Fibroblast of gingiva (primary cell): ENCODE data around the gene COX6A2.

Experiments
- DNase-seq: peaks from one replicate; pipeline ENCODE4 v3.0.0-alpha.2; 2011; ENCODE audit warnings: low read depth

Gene COX6A2

DNA sequence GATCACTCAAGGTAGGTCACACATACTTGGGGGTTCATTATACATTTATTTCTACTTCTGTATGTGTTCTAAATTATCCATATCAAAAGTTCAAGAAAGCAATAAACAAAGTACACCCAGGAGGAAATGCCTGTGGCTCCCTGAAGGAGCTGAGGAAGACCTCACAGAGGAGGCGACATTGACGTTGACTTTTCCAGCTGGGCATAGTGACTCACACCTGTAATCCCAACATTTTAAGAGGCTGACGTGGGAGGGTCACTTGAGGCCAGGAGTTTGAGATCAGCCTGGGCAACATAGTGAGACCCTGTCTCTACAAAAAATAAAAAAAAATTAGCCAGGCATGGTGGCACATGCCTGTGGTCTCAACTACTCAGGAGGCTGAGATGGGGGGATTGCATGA, 18.7 kb downstream of the COX6A2 start:
- no peak for DNase-seq

DNA sequence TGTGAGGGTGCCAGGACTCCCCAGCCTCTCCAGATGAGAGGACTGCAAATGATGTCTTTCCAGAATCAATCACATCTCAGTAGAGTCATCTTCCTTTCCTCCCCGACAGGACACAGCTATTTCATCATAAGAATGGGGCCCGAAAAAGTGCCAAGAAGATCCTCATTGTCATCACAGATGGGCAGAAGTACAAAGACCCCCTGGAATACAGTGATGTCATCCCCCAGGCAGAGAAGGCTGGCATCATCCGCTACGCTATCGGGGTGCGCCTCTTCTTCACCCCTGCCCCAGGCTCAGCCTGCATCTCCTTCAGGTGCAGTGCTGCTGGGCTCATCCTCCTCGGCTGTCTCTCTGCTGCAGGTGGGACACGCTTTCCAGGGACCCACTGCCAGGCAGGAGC, 20.8 kb downstream of the COX6A2 start:
- DNase-seq = no peak

DNA sequence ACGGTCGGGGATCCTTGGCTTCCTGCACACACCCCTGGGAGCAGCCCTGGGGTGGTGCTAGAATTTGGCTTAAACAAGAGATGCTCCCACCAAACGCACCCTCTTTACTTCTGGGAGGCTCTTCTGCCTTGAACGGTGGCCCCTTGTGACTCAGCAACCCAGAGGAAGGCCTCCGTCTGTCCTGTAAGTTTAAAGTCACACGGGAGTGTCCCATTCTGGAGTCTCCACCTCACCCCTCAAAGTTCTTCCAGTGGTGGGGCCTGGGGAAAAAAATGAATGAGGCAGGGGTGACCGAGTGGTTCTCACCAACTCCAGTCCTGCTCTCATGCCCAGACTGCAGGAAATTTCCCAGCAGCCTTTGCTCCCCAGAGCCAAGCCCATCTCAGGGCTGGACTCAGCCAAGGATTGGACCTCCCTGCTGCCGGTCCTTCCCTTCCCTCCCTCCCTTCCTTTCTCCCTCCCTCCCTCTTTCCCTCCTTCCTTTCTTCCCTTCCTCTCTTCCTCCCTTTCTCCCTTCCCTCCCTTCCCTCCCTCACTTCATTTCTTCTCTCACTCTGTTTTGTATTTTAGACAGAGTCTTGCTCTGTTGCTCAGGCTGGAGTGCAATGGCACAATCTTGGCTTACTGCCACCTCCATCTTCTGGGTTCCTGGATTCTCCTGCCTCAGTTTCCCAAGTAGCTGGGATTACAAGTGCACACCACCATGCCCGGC, 23.7 kb downstream of the COX6A2 start:
- no peak for DNase-seq

- no peak for DNase-seq
These were observed 24.4 kb downstream of the COX6A2 start for GRCh38 chr16:31403590-31404352.

- DNase-seq = no peak
These were observed 25.5 kb downstream of the COX6A2 start for GRCh38 chr16:31402687-31403086.

- no peak for DNase-seq
These were observed 26.7 kb downstream of the COX6A2 start for GRCh38 chr16:31401436-31401835.

DNA sequence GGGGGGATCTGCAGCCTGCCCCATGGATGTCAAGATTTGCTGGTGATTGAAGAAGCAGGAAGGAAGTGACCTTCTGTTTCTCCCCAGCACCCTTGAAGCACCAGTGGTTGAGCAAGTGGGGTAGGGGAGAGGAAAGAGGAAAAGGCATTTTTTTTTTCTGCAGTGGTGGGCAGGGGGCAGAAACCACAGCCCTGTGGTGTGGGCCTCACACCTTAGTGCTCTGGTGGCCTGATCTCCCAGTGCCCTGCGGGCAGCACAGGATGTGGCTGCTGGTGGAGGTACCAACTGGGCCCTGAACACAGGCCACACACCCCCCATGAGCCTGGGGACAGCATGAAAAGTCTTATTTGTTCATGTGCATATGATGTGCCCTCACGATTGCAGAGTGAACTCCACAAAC, 28.0 kb downstream of the COX6A2 start:
- DNase-seq = no peak

- DNase-seq = no peak
These were observed 30.5 kb downstream of the COX6A2 start for GRCh38 chr16:31397701-31398100.

- DNase-seq = no peak
These were observed 31.0 kb downstream of the COX6A2 start for GRCh38 chr16:31397096-31397660.

DNA sequence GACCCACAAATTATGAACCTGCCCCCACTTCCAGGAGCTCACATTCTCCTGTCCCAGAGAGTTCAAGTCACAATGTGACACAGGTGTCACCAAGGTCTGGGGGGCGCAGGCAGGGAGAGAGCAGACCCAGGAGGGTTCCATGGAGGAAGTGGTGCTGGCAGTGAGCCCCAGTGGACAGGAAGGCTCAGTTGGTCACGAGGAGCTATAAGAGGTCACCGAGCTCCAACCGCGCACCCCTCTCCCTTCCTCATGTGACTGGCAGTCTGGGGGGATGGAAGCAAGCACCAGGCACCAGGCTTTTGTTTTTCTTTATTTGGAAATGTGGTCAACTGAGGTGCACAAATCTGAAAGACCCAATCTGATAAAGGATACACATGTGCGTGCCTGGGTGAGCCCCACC, 32.5 kb downstream of the COX6A2 start:
- DNase-seq = no peak

- no peak for DNase-seq
These were observed 35.1 kb downstream of the COX6A2 start, which contains the start of gene ITGAD for GRCh38 chr16:31393056-31393455. TSS of gene ITGAD (plus strand) at chr16:31393335. CDS start at chr16:31393361, 26 bp downstream.

GRCh38 chr16:31390504-31391041, 37.6 kb downstream of the COX6A2 start:
- DNase-seq = no peak

DNA sequence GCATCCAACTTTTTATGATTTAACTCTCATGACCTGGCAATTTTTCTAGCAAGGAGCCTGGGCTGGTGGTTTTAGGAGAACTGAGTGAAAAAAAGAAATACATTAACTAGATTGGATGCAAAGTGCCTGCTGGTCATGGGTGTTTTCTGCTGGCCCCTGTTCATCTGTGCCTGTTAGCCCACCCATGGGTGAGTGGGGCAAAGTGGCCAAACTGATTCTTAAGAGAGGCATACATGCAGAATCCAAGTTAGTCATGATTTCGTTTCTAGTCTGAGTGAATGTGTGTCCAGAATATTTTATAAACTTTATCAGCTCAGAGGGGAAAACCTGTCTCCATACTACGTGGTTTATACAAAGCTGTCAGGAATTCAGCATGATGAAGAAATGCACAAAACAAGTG, 39.6 kb downstream of the COX6A2 start:
- no peak for DNase-seq

- DNase-seq = no peak
These were observed 41.8 kb downstream of the COX6A2 start for GRCh38 chr16:31386157-31386984.

DNA sequence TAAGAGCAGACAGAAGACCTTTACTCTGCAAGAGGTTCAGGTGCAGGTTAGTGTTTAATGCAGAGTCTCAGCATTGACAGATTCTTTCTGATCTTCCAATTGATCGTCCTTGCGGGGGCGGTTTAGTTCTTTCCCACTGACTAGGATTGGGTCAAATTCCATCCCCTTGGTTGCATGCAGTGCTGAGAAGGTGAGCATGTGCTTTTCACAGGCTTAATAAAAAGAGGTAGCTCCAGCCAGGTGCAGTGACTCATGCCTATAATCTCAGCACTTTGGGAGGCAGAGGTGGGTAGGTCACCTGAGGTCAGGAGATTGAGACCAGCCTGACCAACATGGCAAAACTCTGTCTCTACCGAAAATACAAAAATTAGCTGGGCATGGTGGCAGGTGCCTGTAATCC, 42.5 kb downstream of the COX6A2 start:
- DNase-seq = no peak

- peak; percentile 35 for DNase-seq
These were observed 45.5 kb downstream of the COX6A2 start for GRCh38 chr16:31382485-31383161.

DNA sequence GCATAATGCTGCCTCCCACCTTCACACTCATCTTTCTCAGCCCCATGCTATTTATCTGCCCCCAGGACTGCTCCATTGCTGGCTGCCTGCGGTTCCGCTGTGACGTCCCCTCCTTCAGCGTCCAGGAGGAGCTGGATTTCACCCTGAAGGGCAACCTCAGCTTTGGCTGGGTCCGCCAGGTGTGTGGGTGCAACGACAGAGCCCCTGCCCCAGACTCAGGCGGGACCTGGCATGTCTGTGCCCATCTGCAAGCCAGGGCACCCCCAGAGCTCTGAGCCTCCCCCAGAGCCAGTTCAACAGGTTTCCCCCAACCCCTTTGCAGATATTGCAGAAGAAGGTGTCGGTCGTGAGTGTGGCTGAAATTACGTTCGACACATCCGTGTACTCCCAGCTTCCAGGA, 48.0 kb downstream of the COX6A2 start:
- DNase-seq = no peak
